HG03469 (cell line): Measurements from ENCODE around the gene GSC2.
"Not testable (repeated sequence)": the region's sequence is repeated elsewhere in the genome, so short reads cannot be mapped to it uniquely, and the experiment has no call there.

Source experiments
- ATAC-seq: cut with Tn5 transposase; IDR thresholded peaks from one replicate; pipeline ENCODE4 v1.9.1; 2021; ENCODE audit warnings: mild to moderate bottlenecking, moderate library complexity, moderate number of reproducible peaks; ENCODE audit not compliant: unreplicated experiment

GSC2 gene

DNA sequence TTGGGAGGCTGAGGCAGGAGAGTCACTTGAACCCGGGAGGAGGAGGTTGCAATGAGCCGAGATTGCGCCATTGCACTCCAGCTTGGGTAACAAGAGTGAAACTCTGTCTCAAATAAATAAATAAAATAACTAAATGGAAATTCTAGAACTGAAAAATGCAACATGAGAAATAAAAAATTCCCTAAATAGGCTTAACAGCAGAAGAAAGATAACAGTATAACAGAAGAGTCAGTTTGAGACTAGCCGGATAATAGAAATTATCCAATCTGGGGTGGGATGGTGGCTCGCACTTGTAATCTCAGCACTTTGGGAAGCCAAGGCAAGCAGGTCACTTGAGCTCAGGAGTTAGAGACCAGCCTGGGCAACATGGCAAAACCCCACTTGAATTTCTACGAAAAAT lies 14.3 kb upstream of the GSC2 start:
- ATAC-seq: no peak

DNA sequence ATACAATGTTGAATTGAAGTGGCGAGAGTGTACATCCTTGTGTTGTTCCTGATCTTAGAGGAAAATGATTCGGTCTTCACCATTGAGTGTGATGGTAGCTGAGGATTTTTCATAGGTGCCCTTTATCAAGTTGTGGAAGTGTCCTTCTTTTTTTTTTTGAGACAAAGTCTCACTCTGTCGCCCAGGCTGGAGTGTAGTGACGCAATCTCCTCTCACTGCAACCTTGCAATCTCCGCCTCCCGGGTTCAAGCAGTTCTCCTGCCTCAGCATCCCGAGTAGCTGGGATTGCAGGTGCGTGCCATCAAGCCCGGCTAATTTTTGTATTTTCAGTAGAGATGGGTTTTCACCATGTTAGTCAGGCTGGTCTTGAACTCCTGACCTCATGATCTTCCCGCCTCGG lies 8.6 kb upstream of the GSC2 start:
- not testable (repeated sequence) for ATAC-seq

DNA sequence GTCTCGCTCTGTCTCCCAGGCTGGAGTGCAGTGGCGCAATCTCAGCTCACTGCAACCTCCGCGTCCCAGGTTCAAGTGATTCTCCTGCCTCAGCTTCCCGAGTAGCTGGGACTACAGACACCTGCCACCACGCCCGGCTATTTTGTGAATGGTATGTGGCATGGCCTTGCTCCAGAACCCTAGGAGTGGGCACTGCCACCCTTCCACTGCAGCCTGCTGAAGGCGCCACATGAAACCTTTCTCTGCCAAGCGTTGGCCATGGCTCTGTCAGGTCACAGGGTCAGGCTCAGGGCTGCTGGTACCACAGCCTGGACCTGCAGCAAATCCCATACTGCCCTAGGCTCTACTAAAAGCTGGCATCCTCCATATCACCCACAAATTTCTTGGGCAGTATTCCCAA lies 6.0 kb upstream of the GSC2 start:
- not testable (repeated sequence) for ATAC-seq

DNA sequence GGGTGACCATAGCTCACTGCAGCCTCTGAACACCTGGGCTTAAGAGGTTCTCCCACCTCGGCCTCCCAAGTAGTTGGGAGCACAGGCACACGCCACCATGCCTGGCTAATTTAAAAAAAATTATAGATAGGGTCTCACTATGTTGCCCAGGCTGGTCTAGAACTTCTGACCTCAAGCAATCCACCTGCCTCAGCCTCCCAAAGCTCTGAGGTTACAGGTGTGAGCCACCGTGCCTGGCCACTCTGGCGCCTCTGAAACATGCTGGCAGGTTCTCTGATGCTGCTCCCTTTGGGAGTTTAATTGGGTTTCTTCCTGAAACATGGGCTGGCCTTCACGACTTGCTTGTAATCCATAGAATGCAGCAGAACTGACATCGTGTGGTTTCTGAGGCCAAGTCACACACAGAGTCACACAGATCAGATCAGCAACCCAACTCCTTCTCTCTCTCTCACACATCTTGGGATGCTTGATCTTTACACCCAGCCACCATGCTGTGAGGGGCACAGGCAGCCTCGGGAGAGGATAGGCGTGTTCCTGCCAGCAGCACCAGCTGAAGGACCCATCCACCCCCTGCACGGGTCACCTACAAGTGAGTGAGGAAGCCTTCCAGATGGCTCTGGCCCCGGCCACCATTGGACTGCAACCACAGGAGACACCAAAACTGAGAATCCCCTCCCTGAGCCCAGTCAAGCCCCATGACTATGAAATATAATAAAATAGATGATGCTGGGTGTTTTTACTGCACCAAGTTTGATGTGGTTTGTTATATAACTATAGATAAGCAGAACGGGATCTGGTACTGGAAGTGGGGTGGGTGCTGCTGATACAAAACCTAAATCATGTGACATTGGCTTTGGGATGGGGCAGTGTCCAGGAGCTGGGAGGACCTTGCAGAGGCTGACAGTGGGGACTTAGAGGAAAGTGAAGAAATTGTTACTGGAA lies 3.1 kb upstream of the GSC2 start:
- ATAC-seq: no peak

DNA sequence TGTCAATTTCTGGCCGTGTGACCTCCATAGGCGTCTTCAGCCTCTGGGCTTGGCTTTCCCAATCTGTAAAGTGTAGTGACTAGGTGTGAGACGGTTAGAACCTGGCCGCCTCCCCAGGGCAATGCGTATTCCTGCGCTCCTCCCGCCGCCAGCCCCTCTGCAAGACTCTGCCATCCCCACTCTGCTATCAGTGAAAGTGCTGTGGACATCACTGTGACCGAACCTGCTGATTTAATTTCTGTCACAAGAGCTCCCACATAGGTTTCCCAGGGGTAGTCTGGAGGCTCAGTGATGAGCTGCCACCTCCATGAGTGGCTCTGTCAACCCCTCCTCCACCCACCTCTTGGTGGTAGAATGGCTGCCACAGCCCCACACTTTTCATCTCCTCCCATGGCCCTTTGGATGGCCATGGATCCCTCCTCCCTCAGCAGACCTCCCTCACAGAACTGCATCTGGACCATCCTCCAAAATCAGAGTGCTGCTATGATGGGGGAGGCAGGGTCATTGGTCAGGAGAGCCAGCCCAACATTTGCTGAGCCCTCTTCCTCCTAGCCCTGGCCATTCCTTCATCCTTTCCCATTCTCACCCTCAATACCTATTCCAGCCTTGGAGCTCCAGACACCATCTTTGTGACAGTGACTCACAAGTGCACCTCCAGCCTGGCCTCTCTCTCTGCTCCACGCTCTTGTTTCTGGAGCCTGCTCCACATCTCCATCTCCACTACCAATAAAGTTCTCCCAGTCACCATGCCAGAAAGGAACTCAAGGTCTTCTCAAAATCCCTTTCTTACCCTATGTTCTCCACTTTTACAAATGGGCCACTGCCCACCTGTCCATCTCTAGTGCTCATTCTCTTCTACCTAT lies 1.5 kb upstream of the GSC2 start:
- no peak for ATAC-seq

DNA sequence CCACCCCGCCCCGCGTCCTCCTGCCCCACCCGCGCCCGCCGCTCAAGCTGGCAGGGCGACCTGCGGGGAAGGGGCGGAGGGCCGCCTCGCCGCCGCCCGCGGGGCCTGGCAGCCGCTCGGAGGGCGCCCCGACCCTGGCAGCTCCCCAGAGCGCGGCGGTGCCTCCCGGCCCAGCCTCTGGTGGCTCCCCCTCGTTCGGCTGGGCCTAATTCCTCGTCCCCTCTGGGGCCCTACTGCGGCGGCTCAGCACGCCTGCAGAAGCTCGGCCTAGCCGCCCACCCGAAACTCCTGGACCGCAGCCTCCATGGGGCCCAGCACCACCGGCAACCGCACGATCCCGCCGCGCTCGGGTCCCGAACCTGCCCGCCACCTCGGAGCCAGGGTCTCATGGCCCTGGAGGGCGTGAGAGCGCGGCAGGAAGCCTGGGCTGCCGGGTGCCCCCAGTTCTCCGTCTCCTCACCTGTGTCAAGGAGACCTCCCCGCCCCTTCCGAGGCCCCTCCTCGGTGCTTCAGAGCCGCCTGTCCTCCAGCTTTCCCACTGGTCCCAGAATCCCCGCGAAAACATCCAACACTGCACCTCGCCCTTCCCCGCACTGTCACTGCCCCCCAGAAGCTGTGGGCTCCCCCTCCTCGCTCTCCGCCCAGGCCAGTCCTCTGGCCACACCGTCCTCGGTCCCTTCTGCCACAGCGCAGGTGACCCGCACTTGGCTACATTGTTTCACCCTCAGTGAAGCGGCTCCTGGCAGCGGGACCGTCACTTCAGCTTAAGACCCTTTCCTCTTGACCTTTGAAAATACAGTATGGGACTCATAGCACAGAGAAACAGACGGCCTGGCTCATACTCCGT lies 613 bp upstream of the GSC2 start:
- ATAC-seq: no peak

DNA sequence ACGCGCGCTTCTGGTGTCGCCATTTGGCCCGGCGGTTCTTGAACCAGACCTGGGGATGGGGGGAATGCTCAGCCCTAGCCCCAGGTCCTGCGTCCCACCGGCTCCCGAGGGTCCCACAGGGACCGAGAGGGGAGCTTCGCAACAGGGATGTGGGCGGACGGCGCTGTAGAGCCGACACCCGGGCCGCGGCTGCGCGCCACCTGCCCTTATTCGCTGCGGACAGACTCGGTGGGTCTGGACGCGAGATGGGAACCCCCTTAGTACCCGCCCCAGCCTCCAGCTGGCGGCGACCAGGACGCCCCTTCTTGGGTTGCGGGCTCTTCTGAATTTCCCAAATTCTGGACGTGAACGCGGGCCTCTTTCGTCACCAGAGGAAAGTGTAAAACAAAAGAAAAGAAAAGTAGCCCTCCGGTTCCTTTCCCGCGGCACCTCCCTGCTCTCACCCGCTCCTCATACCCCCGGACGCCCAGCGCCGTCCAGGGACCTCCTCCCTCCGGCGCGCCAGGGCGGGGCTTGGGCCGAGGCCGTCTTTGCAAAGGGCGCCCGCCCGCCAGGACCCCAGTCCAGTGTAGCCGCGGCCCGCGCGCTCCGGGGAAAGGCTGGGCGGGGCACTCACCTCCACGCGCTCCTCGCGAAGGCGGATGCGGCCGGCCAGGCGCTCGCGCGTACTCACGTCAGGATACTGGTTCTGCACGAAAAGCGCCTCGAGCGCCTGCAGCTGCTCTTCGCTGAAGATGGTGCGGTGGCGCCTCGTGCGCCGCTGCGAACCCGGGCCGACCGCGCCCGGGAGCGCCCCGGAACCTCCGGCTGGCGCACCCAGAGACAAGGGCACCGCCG lies 827 bp downstream of the GSC2 start:
- ATAC-seq: no peak

DNA sequence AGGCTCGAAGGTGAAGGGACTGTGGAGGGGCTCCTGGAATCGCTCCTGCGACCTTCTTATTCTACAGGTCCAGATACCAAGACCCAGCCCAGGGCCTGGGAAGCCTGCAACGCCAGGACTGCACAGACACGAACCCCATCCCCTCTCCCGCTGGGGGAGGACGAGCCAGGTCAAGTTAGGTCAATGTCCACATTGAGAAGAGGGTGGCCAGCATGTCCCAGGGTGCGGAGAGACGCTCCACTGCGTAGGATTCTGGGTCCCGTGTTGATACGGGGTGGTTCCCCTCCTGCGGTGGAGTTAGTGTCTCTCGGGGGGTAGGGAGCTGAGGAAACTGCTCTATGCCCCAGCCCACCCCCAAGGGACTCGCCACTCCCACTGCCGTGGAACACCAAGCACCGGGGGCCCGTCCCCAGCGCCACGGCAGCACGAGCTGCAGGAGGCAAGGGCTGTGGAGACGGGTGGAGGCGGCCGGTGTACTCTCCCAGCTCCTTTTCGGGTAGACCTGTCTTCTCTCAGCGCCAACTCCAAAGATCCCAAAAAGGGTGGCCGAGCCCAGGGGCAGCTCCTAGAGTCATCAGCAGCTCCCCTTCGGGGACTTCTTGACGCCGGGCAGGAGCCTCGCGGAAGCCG lies 1.6 kb downstream of the GSC2 start:
- ATAC-seq: no peak

DNA sequence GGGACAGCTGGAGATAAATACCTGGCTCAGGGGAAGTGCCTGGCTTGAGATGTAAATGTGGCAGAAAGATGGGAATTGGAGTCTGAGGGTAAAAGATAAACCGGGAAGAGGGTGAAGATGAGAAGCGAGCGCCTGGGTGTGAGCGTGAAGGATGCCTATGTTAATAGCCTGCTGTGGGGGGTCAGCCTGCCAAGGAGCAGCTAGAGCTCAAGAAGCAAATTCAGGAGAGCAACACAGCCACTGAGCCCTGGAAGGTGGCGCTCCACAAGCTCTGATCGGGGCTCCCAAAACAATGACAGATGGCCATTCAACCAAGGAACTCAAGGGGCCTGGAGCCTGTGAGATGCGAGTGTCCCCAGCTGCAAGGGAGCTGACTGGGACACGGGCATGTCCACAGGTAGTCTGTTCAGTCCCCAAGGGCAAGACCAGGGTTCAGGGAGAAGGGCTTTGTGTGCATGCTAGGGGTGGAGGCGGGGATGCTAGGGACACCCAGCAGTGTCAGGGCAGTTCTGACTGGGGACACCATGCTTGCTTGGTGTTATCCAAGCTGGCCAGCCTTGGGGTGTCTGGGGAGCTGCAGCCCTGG lies 2.8 kb downstream of the GSC2 start:
- ATAC-seq: no peak

DNA sequence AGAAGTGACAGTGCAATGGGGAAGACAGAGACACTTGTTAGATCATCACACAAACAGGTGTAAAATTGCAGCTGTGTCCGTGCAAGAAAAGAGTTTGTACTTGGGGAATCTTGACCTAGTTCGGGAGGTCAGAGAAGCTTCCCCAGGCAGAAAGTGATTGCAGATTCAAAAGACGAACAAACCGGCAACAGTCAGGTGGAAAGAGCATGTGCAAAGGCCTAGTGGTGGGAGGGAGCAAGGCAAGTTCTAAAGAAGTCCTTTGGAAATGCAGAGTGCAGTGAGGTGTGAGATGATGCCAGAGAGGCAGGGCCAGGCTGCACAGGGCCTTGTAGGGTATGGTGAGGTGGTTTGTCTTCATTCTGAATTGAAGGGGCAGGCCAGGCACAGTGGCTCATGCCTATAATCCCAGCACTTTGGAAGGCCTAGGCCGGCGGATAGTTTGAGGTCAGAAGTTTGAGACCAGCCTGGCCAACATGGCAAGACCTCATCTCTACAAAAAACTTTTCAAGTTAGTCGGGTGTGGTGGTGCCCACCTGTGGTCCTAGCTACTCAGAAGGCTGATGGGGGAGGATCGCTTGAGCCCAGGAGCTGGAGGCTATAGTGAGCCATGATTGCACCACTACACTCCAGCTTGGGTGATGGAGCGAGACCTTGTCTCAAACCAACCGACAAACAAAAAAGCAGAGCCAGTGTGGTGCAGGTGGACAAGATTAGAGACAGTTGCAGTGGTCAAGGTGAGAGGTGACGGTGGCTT lies 3.7 kb downstream of the GSC2 start:
- ATAC-seq: no peak

DNA sequence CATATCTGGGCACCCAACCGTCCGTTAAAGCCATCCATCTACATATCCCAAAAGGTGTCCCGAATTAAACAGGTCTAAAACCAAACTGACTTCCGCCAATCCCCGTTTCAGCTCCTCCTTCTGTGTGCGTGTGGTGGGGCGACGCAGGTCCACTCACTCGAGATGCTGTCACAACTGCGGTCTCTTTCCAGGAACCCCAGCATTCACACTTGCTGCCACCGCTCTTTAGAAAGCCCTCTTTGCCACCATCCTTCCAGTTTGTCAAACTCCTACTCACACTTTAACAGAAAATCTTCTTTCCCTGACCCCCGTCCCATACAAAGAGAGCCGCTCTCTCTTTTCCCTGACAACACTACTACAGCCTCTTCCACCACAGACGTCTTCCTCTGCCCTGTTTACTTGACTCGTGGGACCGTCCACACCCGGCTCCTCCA lies 6.1 kb downstream of the GSC2 start:
- no peak for ATAC-seq

DNA sequence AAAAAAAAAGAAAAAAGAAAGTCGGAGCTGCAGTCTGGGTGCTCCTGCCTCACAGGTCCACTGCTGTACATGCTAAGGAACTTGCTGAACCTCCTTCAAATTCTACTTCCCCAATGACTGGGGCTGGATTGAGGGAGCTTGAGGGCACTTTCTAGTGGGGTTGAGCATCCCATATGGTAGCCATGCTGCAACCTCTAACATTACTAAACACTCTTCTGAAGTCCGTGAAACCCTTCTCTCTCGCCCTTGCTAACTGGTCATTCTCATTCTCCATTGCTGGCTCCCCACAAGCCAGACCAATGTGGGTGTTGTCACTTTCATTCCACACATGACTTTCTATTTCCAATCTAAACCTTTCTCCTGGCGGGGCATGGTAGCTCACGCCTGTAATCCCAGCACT lies 6.9 kb downstream of the GSC2 start:
- ATAC-seq: no peak

DNA sequence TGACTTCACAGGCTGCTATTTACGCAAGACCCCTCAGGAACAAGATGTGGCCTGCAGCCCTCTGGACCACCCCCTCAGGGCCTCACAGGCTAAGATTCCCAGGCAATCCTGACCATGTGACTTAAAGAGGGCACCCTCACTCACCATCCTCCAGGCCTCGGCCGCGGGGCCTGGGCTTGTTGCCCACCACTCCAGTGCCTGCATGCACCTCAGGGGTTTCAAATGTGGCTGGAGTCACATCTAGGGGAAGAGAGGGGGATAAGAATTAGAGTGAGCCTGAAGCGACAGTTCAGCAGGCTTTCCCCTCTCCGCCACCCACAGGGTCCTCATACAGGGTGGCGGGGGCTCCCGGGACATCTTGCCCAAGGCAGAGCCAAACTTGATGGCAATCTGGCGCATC lies 7.7 kb downstream of the GSC2 start:
- no peak for ATAC-seq

DNA sequence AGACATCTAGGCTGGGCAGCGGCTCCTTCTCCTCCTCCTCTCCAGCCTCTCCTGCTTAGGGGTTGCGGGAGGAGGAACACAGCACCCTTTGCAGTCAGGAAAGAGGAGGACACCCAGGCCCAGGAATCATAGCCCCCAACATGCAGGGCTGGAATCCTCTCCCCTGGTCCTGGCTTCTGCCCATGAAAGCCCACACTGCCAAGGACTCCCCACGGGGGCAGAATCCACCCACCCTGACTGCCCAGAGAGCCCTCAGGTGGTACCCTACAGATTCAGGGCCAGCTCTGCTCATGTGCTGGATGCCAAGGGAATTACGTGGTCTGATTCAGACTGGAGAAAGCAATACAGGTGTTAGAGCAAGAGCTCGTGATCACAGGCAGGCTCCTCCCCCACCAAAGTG lies 10.1 kb downstream of the GSC2 start:
- ATAC-seq: no peak

DNA sequence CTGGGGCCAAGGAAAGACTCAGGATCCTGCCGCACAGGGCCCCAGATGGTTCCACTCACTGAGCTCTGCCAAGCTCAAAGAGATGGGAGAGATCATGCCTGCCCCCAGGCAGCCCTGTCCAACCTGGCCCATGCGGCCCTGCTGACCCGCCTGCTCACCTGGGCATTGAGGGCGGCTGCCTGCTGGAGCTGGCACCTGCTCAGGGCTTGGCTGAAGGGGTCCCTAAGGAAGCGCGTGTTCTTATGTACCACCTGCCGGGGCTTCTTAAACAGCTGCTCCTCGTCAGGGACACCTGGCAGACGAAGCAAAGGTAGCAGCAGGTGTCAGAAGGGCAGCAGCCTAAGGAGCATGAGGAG lies 11.1 kb downstream of the GSC2 start:
- ATAC-seq: no peak

DNA sequence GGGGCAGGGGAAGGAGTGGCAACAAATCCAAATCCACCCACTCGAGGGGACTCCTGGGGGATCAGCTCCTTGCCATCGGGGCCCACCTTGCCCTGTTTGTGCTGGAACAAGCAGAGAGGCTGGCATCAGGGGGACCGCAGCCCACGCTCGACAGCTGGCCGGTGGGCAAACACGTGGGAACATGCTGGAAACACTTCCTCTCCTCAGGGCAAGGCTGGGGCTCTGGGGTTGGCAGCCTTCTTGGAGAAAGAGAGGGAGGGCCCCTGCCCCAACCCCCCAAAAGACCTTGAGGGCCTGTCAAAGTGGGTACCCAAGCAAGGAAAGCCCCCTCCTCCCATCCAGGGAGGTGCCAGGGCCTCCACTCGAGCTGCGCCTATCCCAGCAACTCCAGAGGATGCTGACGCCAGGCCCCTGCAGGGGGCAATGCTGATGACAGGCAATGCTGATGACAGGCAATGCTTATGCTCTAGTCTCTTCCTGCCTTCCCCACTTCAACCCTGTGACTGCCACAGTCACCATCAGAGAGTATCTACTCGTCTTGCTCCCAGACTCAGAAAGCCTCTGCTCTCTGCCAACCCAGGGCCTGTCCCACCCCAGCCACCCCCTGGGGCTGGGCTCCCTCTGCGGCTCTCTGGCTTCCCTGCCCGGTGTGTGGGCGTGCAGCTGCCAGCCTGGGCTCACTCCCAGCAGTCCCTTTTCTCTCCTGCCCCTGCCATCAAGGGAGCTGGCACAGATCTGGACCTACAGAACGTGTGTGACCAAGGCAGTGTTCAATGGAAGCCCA lies 11.7 kb downstream of the GSC2 start:
- ATAC-seq: no peak

DNA sequence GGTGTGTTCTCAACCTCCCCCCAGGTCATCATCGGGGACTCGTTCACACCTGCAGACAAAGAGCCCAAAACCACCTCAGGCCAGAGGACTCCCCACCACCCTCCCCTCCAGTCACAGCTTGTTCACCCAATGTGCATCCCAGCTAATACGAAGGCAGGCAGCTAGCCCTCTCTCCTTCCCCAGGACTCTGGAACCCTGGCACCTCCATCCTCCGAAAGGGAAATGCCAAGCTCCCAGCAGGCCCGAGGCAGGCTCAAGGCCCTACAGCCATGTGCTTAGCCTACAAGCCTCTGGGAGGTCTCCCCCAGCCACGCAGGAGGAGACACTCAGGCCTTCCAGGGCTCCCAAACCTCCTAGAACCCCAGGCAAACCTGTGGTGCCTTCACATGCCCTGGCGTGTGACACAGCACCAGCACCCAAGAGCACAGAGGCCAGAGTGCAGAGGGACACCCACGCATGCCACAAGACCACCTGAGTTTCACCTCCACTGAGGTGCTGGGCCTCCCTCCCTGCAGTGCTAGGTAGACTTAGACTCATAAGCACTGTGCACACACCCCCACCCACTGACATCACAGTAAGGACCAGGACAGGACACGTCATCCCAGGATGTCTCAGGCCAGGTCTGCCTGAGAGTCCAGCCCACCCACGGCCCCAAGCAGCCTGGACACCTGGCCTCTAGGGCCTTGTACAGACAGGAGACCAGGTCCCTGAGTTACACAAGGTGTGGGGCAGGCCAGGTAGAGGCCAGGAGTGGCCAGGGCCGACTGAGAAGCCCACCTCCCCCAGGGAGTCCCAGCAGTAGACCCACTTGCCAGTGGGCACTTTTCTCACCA lies 12.5 kb downstream of the GSC2 start:
- ATAC-seq: no peak
